ENCODE data around the gene CDC45. TPM values are rescaled to one million over a fixed set of nuclear protein-coding genes. Genes with fewer than 3 reads are reported as not detected.

CDC45 gene
- total RNA-seq, 4 donors from 2014 or later: 0.98 TPM; not detected in 3

GRCh38 chr22:19501897-19502447, 22.3 kb downstream of the CDC45 start:
- DNase-seq (ENCODE audit: low spot score in 2 of 2): no peak
- no peaks in the 10 kb centered on the region for H3K27me3 ChIP-seq
- TF ChIP-seq POLR2A (IDR thresholded peaks at IDR 0.05): no peak
- TF ChIP-seq CTCF (IDR thresholded peaks at IDR 0.05): no peak
- TF ChIP-seq EP300 (IDR thresholded peaks at IDR 0.05): no peak
- H3K4me3 ChIP-seq: no peak overlapping the region
- H3K36me3 ChIP-seq: no peaks in the 10 kb centered on the region
- H3K27ac ChIP-seq: no peak overlapping the region
- 91 to 92% methylated on average over 3 of the region's 3 CpGs for WGBS, 2 donors
- peaks cover 0 to 5% (median 0%) of the 10 kb centered on the region in 4 donors for H3K4me1 ChIP-seq
- H3K9me3 ChIP-seq: no peaks in the 10 kb centered on the region

GRCh38 chr22:19503367-19503766, 23.6 kb downstream of the CDC45 start:
- Histone ChIP-seq H3K4me1 (no peaks in the 10 kb centered on the region), H3K4me3 (no peak overlapping the region), H3K27ac (no peak overlapping the region), H3K27me3 (no peaks in the 10 kb centered on the region), H3K9me3 (no peaks in the 10 kb centered on the region), H3K36me3 (no peaks in the 10 kb centered on the region)
- no peak for DNase-seq (ENCODE audit: low spot score in 2 of 2)
- TF ChIP-seq CTCF (IDR thresholded peaks at IDR 0.05) (no peak), EP300 (IDR thresholded peaks at IDR 0.05) (no peak), POLR2A (IDR thresholded peaks at IDR 0.05) (no peak)
- 83% methylated on average over 7 of the region's 7 CpGs for WGBS, 2 donors

GRCh38 chr22:19503869-19504268, 24.1 kb downstream of the CDC45 start:
- Histone ChIP-seq H3K36me3 (no peaks in the 10 kb centered on the region), H3K27ac (no peak overlapping the region), H3K27me3 (no peaks in the 10 kb centered on the region), H3K4me1 (no peaks in the 10 kb centered on the region), H3K9me3 (no peaks in the 10 kb centered on the region), H3K4me3 (no peak overlapping the region)
- 91 to 95% methylated on average over 9 of the region's 9 CpGs for WGBS, 2 donors
- TF ChIP-seq CTCF (IDR thresholded peaks at IDR 0.05) (no peak), EP300 (IDR thresholded peaks at IDR 0.05) (no peak), POLR2A (IDR thresholded peaks at IDR 0.05) (no peak)
- DNase-seq (ENCODE audit: low spot score in 2 of 2): no peak

GRCh38 chr22:19504900-19505734, 25.4 kb downstream of the CDC45 start:
- DNase-seq (ENCODE audit: low spot score in 2 of 2): no peak
- H3K36me3 ChIP-seq: no peaks in the 10 kb centered on the region
- WGBS, 2 donors: 81 to 90% methylated on average over 18 of the region's 18 CpGs
- TF ChIP-seq CTCF (IDR thresholded peaks at IDR 0.05): no peak
- TF ChIP-seq POLR2A (IDR thresholded peaks at IDR 0.05): no peak
- TF ChIP-seq EP300 (IDR thresholded peaks at IDR 0.05): no peak
- H3K4me1 ChIP-seq: no peaks in the 10 kb centered on the region
- no peak overlapping the region for H3K4me3 ChIP-seq
- no peak overlapping the region for H3K27ac ChIP-seq
- no peaks in the 10 kb centered on the region for H3K27me3 ChIP-seq
- no peaks in the 10 kb centered on the region for H3K9me3 ChIP-seq

- no peak for DNase-seq (ENCODE audit: low spot score in 2 of 2)
- H3K36me3 ChIP-seq: no peaks in the 10 kb centered on the region
- 93 to 99% methylated on average over 5 of the region's 5 CpGs for WGBS, 2 donors
- H3K27me3 ChIP-seq: no peaks in the 10 kb centered on the region
- no peak overlapping the region for H3K27ac ChIP-seq
- no peaks in the 10 kb centered on the region for H3K4me1 ChIP-seq
- H3K4me3 ChIP-seq: no peak overlapping the region
- H3K9me3 ChIP-seq: no peaks in the 10 kb centered on the region
- TF ChIP-seq POLR2A (IDR thresholded peaks at IDR 0.05) (no peak), CTCF (IDR thresholded peaks at IDR 0.05) (no peak), EP300 (IDR thresholded peaks at IDR 0.05) (no peak)
Measured at GRCh38 chr22:19505735-19506126, 26.0 kb downstream of the CDC45 start.

Data from tibial nerve (tissue), 4 donors.